ENCODE measurements around the gene NODAL.

GRCh38 chr10:70405037-70405824 lies 36.2 kb downstream of the NODAL start:
- TF ChIP-seq REST (IDR thresholded peaks at IDR 0.05), result no peak
- TF ChIP-seq CTCF (IDR thresholded peaks at IDR 0.05), result no peak
- no peak for TF ChIP-seq FOSB (CRISPR knock-in tag; IDR thresholded peaks at IDR 0.05)
- TF ChIP-seq RFX5 (IDR thresholded peaks at IDR 0.05), result no peak
- TF ChIP-seq RCOR1 (IDR thresholded peaks at IDR 0.05; ENCODE audit: low read depth, low read length), result no peak
- no peak for TF ChIP-seq HDAC2 (IDR thresholded peaks at IDR 0.05)
- no peak for TF ChIP-seq POLR2A (IDR thresholded peaks at IDR 0.05; ENCODE audit: low read length)

Measured in A549 (cell line).